GM21737 (cell line): ENCODE measurements around the gene KYNU.
"Not testable (repeated sequence)": the region's sequence is repeated elsewhere in the genome, so short reads cannot be mapped to it uniquely, and the experiment has no call there.

Experiments
- ATAC-seq: cut with Tn5 transposase; IDR thresholded peaks from one replicate; pipeline ENCODE4 v1.9.1; 2021; ENCODE audit warnings: mild to moderate bottlenecking, moderate library complexity; ENCODE audit not compliant: unreplicated experiment

KYNU gene

GRCh38 chr2:142997231-142997630, 119.8 kb downstream of the KYNU start:
- no peak for ATAC-seq

- no peak for ATAC-seq
Observed at GRCh38 chr2:143000599-143000998, 123.1 kb downstream of the KYNU start.

- ATAC-seq = no peak
Observed at GRCh38 chr2:143001501-143001900, 124.0 kb downstream of the KYNU start.

GRCh38 chr2:143015656-143016055, 138.2 kb downstream of the KYNU start:
- no peak for ATAC-seq

- ATAC-seq = no peak
Observed at GRCh38 chr2:143026411-143027054, 149.1 kb downstream of the KYNU start.

- no peak for ATAC-seq
Observed at GRCh38 chr2:143029141-143029540, 151.7 kb downstream of the KYNU start.

- peak; percentile 46 for ATAC-seq
Observed at GRCh38 chr2:143030127-143030526, 152.7 kb downstream of the KYNU start.

GRCh38 chr2:143034292-143035074, 157.0 kb downstream of the KYNU start:
- ATAC-seq = peak; percentile 80

- no peak for ATAC-seq
Observed at GRCh38 chr2:143051465-143051864, 174.0 kb downstream of the KYNU start.

GRCh38 chr2:143053437-143053836, 176.0 kb downstream of the KYNU start:
- ATAC-seq = not testable (repeated sequence)

GRCh38 chr2:143056550-143056949, 179.1 kb downstream of the KYNU start:
- ATAC-seq = no peak

GRCh38 chr2:143058851-143059250, 181.4 kb downstream of the KYNU start:
- no peak for ATAC-seq

- ATAC-seq = no peak
Observed at GRCh38 chr2:143063612-143064200, 186.2 kb downstream of the KYNU start.

- ATAC-seq = no peak
Observed at GRCh38 chr2:143068094-143068493, 190.6 kb downstream of the KYNU start.

- no peak for ATAC-seq
Observed at GRCh38 chr2:143068509-143068908, 191.0 kb downstream of the KYNU start.

- ATAC-seq = no peak
Observed at GRCh38 chr2:143070704-143071103, 193.2 kb downstream of the KYNU start.

GRCh38 chr2:143071185-143071876, 193.9 kb downstream of the KYNU start:
- ATAC-seq = no peak

GRCh38 chr2:143074913-143075312, 197.4 kb downstream of the KYNU start:
- ATAC-seq = not testable (repeated sequence)

- ATAC-seq = no peak
Observed at GRCh38 chr2:143075711-143076110, 198.2 kb downstream of the KYNU start.

- no peak for ATAC-seq
Observed at GRCh38 chr2:143078104-143078503, 200.6 kb downstream of the KYNU start.

- ATAC-seq = no peak
Observed at GRCh38 chr2:143081616-143082015, 204.2 kb downstream of the KYNU start.
